ENCODE data around the gene MFSD2B. TPM values are rescaled to one million over a fixed set of nuclear protein-coding genes. Genes with fewer than 3 reads are reported as not detected.
"Not testable (repeated sequence)": the region's sequence is repeated elsewhere in the genome, so short reads cannot be mapped to it uniquely, and the experiment has no call there.

The MFSD2B gene
- total and polyA plus RNA-seq, 4 experiments from 2014 or later = not detected

GRCh38 chr2:24014902-24015301 is 5.0 kb downstream of the MFSD2B start:
- H3K27me3 ChIP-seq (ENCODE audit: insufficient read depth, low read length); H3K9me3 ChIP-seq (ENCODE audit: control insufficient read depth in 1 of 2, low read length in 2 of 2); H3K4me3 ChIP-seq (ENCODE audit: low read length in 2 of 2); H3K4me1 ChIP-seq (ENCODE audit: insufficient read depth, low read length); DNase-seq; H3K27ac Mint-ChIP-seq; intact Hi-C loops (cut with micrococcal nuclease); H3K4me3 Mint-ChIP-seq; H3K36me3 ChIP-seq (ENCODE audit: insufficient read depth, low read length); H3K36me3 Mint-ChIP-seq; H3K27ac ChIP-seq (ENCODE audit: low read depth, low read length); POLR2A ChIA-PET (ENCODE audit: partially characterized antibody); H3K9me3 Mint-ChIP-seq; CTCF ChIA-PET (ENCODE audit: partially characterized antibody): not testable (repeated sequence)
- Mint-ChIP-seq H3K27me3 (peaks cover 18 to 24% of the 10 kb centered on the region in 2 donors), H3K4me1 (peaks cover 0 to 11% (median 0%) of the 10 kb centered on the region in 4 donors)

- Mint-ChIP-seq H3K36me3 (no peaks in the 10 kb centered on the region), H3K9me3 (no peaks in the 10 kb centered on the region), H3K27me3 (peaks cover 18 to 23% of the 10 kb centered on the region in 2 donors), H3K4me1 (peaks cover 0 to 11% (median 0%) of the 10 kb centered on the region in 4 donors), H3K27ac (no peak overlapping the region), H3K4me3 (no peak overlapping the region)
- Histone ChIP-seq H3K36me3 (ENCODE audit: insufficient read depth, low read length) (no peaks in the 10 kb centered on the region), H3K4me3 (ENCODE audit: low read length in 2 of 2) (no peak overlapping the region), H3K27me3 (ENCODE audit: insufficient read depth, low read length) (peaks cover 3% of the 10 kb centered on the region), H3K9me3 (ENCODE audit: control insufficient read depth in 1 of 2, low read length in 2 of 2) (no peaks in the 10 kb centered on the region), H3K4me1 (ENCODE audit: insufficient read depth, low read length) (no peaks in the 10 kb centered on the region), H3K27ac (ENCODE audit: low read depth, low read length) (no peak overlapping the region)
- ChIA-PET POLR2A (ENCODE audit: partially characterized antibody) (no interaction called here), CTCF (ENCODE audit: partially characterized antibody) (no interaction called here)
- intact Hi-C loops (cut with micrococcal nuclease) = no loop called here
- DNase-seq = no peak
These were observed 5.9 kb downstream of the MFSD2B start for GRCh38 chr2:24015562-24016375.

- Mint-ChIP-seq H3K4me3 (no peak overlapping the region), H3K27me3 (peaks cover 15 to 17% of the 10 kb centered on the region in 2 donors), H3K9me3 (no peaks in the 10 kb centered on the region), H3K36me3 (no peaks in the 10 kb centered on the region), H3K27ac (no peak overlapping the region), H3K4me1 (peaks cover 0 to 5% (median 0%) of the 10 kb centered on the region in 4 donors)
- ChIA-PET POLR2A (ENCODE audit: partially characterized antibody) (no interaction called here), CTCF (ENCODE audit: partially characterized antibody) (no interaction called here)
- H3K36me3 ChIP-seq (ENCODE audit: insufficient read depth, low read length) = no peaks in the 10 kb centered on the region
- no peaks in the 10 kb centered on the region for H3K9me3 ChIP-seq (ENCODE audit: control insufficient read depth in 1 of 2, low read length in 2 of 2)
- H3K27ac ChIP-seq (ENCODE audit: low read depth, low read length) = no peak overlapping the region
- intact Hi-C loops (cut with micrococcal nuclease) = no loop called here
- no peaks in the 10 kb centered on the region for H3K4me1 ChIP-seq (ENCODE audit: insufficient read depth, low read length)
- no peak overlapping the region for H3K4me3 ChIP-seq (ENCODE audit: low read length in 2 of 2)
- H3K27me3 ChIP-seq (ENCODE audit: insufficient read depth, low read length) = no peaks in the 10 kb centered on the region
- no peak for DNase-seq
These were observed 6.5 kb downstream of the MFSD2B start for GRCh38 chr2:24016376-24016761.

GRCh38 chr2:24016853-24017703 is 7.2 kb downstream of the MFSD2B start:
- no peak overlapping the region for H3K27ac Mint-ChIP-seq
- H3K36me3 Mint-ChIP-seq = peaks cover 0 to 3% of the 10 kb centered on the region in 2 donors
- ChIA-PET CTCF (ENCODE audit: partially characterized antibody) (no interaction called here), POLR2A (ENCODE audit: partially characterized antibody) (interaction anchor here (0.7 kb wide), 1 partner anchor 90 kb away, joined by 3 read pairs; the partner anchor contains the start of gene ATAD2B)
- H3K9me3 ChIP-seq (ENCODE audit: control insufficient read depth in 1 of 2, low read length in 2 of 2) = no peaks in the 10 kb centered on the region
- H3K9me3 Mint-ChIP-seq = no peaks in the 10 kb centered on the region
- no peak overlapping the region for H3K27ac ChIP-seq (ENCODE audit: low read depth, low read length)
- intact Hi-C loops (cut with micrococcal nuclease) = no loop called here
- no peaks in the 10 kb centered on the region for H3K36me3 ChIP-seq (ENCODE audit: insufficient read depth, low read length)
- H3K27me3 ChIP-seq (ENCODE audit: insufficient read depth, low read length) = no peaks in the 10 kb centered on the region
- DNase-seq = no peak
- H3K4me3 ChIP-seq (ENCODE audit: low read length in 2 of 2) = no peak overlapping the region
- no peak overlapping the region for H3K4me3 Mint-ChIP-seq
- no peaks in the 10 kb centered on the region for H3K4me1 ChIP-seq (ENCODE audit: insufficient read depth, low read length)
- H3K4me1 Mint-ChIP-seq = no peaks in the 10 kb centered on the region
- peaks cover 8 to 10% of the 10 kb centered on the region in 2 donors for H3K27me3 Mint-ChIP-seq

GRCh38 chr2:24017711-24018110 is 7.8 kb downstream of the MFSD2B start:
- Mint-ChIP-seq H3K4me3 (no peak overlapping the region), H3K9me3 (no peaks in the 10 kb centered on the region), H3K27ac (no peak overlapping the region), H3K27me3 (peaks cover 2 to 7% of the 10 kb centered on the region in 2 donors), H3K4me1 (no peaks in the 10 kb centered on the region), H3K36me3 (peaks cover 5 to 8% of the 10 kb centered on the region in 2 donors)
- no peaks in the 10 kb centered on the region for H3K9me3 ChIP-seq (ENCODE audit: control insufficient read depth in 1 of 2, low read length in 2 of 2)
- ChIA-PET POLR2A (ENCODE audit: partially characterized antibody) (no interaction called here), CTCF (ENCODE audit: partially characterized antibody) (no interaction called here)
- DNase-seq = no peak
- no peaks in the 10 kb centered on the region for H3K36me3 ChIP-seq (ENCODE audit: insufficient read depth, low read length)
- no peak overlapping the region for H3K4me3 ChIP-seq (ENCODE audit: low read length in 2 of 2)
- intact Hi-C loops (cut with micrococcal nuclease) = no loop called here
- no peak overlapping the region for H3K27ac ChIP-seq (ENCODE audit: low read depth, low read length)
- no peaks in the 10 kb centered on the region for H3K4me1 ChIP-seq (ENCODE audit: insufficient read depth, low read length)
- H3K27me3 ChIP-seq (ENCODE audit: insufficient read depth, low read length) = no peaks in the 10 kb centered on the region

- Histone ChIP-seq H3K4me1 (ENCODE audit: insufficient read depth, low read length) (no peaks in the 10 kb centered on the region), H3K36me3 (ENCODE audit: insufficient read depth, low read length) (no peaks in the 10 kb centered on the region), H3K27me3 (ENCODE audit: insufficient read depth, low read length) (no peaks in the 10 kb centered on the region), H3K4me3 (ENCODE audit: low read length in 2 of 2) (no peak overlapping the region), H3K27ac (ENCODE audit: low read depth, low read length) (no peak overlapping the region), H3K9me3 (ENCODE audit: control insufficient read depth in 1 of 2, low read length in 2 of 2) (no peaks in the 10 kb centered on the region)
- intact Hi-C loops (cut with micrococcal nuclease) = no loop called here
- ChIA-PET POLR2A (ENCODE audit: partially characterized antibody) (no interaction called here), CTCF (ENCODE audit: partially characterized antibody) (no interaction called here)
- Mint-ChIP-seq H3K27ac (no peak overlapping the region), H3K27me3 (peaks cover 2 to 7% of the 10 kb centered on the region in 2 donors), H3K9me3 (no peaks in the 10 kb centered on the region), H3K4me3 (no peak overlapping the region), H3K36me3 (peaks cover 10 to 13% of the 10 kb centered on the region in 2 donors), H3K4me1 (no peaks in the 10 kb centered on the region)
- DNase-seq = no peak
These were observed 8.4 kb downstream of the MFSD2B start for GRCh38 chr2:24018241-24018640.

- intact Hi-C loops (cut with micrococcal nuclease) = no loop called here
- peak overlapping the region in 1 of 7 donors; percentile 51 for H3K27ac Mint-ChIP-seq
- no peaks in the 10 kb centered on the region for H3K9me3 ChIP-seq (ENCODE audit: control insufficient read depth in 1 of 2, low read length in 2 of 2)
- H3K9me3 Mint-ChIP-seq = no peaks in the 10 kb centered on the region
- no peaks in the 10 kb centered on the region for H3K27me3 Mint-ChIP-seq
- H3K4me1 Mint-ChIP-seq = no peaks in the 10 kb centered on the region
- no peak overlapping the region for H3K4me3 Mint-ChIP-seq
- POLR2A ChIA-PET (ENCODE audit: partially characterized antibody) = no interaction called here
- H3K4me3 ChIP-seq (ENCODE audit: low read length in 2 of 2) = no peak overlapping the region
- CTCF ChIA-PET (ENCODE audit: partially characterized antibody) = no interaction called here
- H3K36me3 Mint-ChIP-seq = peaks cover 18 to 19% of the 10 kb centered on the region in 2 donors
- no peaks in the 10 kb centered on the region for H3K36me3 ChIP-seq (ENCODE audit: insufficient read depth, low read length)
- no peak overlapping the region for H3K27ac ChIP-seq (ENCODE audit: low read depth, low read length)
- no peaks in the 10 kb centered on the region for H3K27me3 ChIP-seq (ENCODE audit: insufficient read depth, low read length)
- no peak for DNase-seq
- no peaks in the 10 kb centered on the region for H3K4me1 ChIP-seq (ENCODE audit: insufficient read depth, low read length)
These were observed 9.8 kb downstream of the MFSD2B start for GRCh38 chr2:24019729-24020128.
